CD4-positive, alpha-beta T cell treated with Interleukin-6 for 4 hours (primary cell): ENCODE data around the gene COL23A1.

ENCODE experiments used
- DNase-seq: peaks from one replicate; pipeline ENCODE4 v3.0.0-alpha.2; 2020; ENCODE audit warnings: mixed read lengths

The COL23A1 gene

DNA sequence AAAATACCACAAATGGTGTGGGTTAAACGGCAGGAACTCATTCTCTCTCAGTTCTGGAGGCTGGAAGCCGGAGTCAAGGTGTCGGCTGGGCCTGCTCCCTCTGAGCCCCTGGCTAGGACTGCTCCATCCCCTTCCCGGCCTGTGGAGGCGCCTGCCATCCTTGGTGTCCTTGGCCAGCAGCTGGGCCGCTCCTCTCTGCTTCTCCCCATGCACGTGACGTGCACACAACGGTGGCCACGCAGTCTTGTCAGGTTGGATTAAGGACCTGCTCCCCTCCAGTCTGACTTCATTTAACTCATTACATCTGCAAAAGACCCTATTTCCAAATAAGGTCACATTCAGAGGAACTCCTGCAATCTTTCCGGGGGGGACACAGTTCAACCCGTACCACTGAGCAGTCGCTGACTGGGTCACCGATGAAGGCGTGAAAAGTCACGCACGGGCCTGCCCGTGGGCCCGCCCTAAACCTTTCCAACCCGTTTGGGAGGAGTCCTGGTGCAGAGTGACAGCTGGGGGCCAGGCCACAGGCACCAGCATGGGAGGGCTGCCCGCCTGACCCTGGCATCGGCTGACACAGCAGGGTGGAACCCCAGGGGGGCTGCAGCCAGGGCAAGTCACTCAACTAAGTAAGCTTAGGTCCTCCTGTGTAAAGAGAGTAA lies 135.2 kb downstream of the COL23A1 start:
- no peak for DNase-seq

DNA sequence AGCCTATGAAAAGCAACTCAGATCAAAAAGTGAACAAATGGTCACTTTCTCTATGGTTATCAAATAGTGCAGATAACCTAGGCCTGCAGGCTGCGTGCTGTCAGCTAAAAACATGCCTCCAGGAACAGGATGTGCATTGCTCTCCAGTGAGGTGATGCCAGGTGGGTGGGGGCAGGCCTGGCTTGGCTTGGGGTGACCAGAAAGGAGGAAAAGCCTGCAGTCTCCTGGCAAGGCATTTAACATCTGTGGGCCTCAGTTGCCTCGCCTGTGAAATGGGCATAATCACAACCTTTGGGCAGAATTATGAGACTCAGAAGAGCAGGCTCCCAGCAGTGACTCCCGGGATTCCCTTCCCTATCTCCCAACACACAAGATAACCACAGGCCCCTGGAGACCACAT lies 135.9 kb downstream of the COL23A1 start:
- DNase-seq: no peak

- no peak for DNase-seq
Measured at GRCh38 chr5:178453224-178453623, 137.0 kb downstream of the COL23A1 start.

GRCh38 chr5:178450121-178451028 lies 139.8 kb downstream of the COL23A1 start:
- no peak for DNase-seq

- no peak for DNase-seq
Measured at GRCh38 chr5:178449163-178450070, 140.8 kb downstream of the COL23A1 start.

DNA sequence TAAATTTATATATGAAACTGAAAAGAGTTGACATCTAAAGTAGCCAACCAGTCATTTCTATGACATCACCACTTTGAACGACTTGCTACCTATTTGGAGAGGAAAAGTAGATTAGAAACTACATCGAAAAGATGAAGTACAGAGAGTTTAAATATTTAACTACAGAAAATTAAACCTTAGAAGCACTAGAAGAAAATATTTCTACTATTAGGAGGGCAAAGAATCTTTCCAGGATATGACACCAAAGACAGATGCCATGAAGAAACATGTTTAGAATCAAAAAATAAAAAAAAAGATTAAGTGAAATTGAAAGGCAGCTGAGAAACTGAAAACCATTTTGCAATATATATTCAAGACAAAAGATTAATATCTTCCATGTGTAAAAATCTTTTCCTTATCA lies 144.7 kb downstream of the COL23A1 start:
- no peak for DNase-seq

DNA sequence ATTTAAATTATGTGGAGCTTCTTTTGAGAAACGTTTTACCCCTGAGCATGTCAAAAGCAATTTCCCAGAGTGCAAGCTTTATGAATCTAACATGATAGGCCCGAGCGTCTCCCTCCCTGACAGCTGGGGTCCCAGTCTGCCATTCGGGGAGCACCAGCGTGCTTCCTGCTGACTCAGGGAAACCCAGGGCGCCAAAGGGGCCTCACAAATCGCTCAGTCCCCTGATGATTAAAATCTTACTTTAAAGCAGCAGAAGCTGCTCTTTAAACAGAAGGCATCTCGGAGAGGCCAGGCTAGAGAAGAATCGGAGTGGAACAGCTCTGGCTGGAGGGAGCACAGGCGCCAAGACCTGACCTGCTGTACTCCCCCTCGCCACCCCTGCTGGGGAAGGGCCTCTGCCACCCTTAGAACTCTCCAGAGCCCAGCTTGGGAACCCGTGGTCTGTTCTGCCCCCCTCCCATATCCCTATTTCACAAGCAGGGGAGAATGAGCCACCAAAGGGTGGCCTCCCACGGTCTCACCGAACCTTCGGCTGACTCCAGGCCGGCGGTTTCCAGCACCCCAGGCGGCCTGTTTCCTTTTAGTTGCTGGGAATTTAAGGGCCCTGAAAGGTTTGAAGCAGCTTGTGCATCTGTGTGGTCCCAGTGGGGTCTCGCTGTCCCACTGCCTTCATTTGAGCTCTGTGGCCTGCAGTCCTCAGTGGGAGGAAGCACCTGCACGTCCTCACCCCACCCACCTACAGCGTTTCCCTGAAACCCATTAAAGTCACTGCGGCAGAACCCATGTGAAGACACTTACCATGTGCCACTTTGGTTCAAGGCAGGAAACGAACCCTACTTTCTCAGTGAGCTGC lies 147.6 kb downstream of the COL23A1 start:
- no peak for DNase-seq

DNA sequence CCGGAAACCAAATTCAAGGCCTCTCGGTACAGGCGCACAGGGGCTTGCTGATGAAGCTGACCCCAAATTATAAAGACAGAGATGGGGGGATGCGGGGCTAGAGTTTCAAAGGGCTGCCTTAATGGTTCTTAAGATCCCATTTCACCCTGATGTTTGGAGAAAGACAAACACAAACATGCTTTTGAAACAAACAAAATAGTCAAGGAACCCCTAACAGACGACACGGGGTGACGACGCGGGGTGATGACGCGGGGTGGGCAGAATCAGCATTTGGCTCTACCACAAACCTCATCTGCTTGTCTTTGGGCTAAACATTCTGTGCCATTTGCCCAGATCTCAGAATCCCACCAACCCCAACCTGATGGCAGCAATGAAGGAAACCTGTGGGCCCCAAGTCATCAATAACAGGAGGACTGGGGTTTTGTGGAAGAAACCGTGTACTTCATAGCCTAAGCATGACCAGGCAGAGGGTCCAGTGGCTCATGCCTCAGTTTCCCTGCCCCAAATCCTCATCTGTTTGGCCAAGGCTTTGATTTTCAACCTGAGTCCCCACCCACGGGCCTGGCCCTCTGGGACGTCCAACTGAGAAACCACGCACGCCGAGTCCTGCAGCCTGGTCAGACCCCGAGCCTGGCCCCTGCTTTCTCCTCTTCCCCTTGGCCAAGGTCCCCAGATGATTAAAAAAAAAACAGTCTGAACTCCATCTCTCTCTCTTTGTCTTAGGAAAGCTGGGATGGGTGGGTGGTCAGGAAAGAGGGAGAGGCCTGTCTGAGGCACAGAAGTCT lies 148.5 kb downstream of the COL23A1 start:
- DNase-seq: no peak

DNA sequence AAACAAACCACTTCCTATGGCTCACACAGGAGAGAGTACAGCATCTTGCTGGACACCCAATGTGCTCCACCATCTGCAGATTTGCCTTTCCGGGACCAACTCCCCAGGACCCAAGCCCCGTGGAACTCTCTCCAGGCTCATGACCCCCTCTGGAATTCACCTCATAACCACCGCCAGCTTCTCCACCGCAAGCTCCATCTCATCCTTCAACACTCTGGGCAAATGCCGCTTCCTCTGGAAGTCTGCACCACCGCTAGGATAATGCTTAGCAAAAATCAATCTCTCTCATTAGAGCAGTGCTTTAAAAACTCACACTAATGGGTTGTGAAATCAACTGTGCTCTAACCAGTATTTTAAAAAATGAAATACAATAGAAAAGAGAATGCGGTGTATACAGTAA lies 150.0 kb downstream of the COL23A1 start:
- no peak for DNase-seq

DNA sequence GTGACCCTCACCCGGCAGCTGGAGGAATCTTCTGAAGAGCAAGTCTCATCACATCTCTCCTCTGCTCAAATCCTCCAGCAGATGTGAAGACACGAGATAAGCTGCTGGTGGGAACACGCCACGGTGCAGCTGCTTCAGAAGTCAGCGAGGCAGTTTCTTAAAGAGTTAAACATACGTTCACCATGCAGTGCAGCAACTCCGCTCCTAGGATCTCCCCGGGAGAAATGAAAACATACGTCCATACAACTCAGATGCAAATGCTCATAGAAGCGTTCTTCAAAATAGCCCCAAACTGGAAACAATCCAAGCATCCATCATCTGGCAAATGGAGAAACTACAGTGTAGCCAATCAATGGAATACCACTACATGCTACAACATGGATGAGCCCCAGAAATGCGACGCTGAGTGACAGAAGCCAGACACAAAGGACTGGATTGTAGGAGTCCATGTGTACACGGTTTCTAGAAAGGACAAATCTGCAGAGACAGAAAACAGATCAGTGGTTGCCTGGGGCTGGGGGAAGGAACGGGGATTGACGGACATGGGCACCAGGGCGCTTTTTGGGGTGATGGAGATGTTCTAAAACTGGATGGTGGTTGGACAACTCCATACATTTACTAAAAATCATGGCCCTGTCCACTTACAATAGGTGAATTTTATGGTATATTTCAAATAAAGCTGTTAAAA lies 150.6 kb downstream of the COL23A1 start:
- DNase-seq: no peak

GRCh38 chr5:178438796-178439195 lies 151.4 kb downstream of the COL23A1 start:
- DNase-seq: no peak

- DNase-seq: no peak
Measured at GRCh38 chr5:178437386-178438075, 152.7 kb downstream of the COL23A1 start.

DNA sequence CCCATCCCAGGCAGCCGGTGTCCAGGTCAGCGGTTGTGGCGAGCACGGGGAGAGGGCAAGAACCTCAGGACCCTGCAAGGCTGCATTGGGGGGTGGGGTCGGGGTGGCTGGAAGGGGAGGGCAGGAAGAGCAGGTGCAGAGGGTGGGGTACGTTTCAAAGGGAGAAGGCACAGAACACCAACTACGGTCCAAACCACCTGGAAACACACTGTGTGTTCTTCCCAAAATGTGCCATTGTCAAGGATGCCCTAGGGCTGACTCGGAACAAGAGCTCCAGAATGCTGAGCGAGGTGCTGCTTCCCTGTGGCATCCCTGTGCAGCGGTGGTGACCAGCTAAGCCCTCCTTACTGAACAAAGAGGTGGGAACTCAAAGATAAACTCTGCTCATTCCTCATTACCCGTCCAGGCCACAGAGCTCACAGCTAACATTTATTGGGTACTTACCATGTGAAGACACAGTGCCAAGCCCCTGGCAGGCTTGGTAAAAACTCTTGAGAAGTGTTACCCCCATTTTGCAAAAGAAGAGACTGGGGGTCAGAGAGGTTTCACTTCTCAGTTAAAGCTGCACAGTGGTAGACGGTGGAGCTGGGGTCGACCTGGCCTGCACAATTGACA lies 153.8 kb downstream of the COL23A1 start:
- no peak for DNase-seq

DNA sequence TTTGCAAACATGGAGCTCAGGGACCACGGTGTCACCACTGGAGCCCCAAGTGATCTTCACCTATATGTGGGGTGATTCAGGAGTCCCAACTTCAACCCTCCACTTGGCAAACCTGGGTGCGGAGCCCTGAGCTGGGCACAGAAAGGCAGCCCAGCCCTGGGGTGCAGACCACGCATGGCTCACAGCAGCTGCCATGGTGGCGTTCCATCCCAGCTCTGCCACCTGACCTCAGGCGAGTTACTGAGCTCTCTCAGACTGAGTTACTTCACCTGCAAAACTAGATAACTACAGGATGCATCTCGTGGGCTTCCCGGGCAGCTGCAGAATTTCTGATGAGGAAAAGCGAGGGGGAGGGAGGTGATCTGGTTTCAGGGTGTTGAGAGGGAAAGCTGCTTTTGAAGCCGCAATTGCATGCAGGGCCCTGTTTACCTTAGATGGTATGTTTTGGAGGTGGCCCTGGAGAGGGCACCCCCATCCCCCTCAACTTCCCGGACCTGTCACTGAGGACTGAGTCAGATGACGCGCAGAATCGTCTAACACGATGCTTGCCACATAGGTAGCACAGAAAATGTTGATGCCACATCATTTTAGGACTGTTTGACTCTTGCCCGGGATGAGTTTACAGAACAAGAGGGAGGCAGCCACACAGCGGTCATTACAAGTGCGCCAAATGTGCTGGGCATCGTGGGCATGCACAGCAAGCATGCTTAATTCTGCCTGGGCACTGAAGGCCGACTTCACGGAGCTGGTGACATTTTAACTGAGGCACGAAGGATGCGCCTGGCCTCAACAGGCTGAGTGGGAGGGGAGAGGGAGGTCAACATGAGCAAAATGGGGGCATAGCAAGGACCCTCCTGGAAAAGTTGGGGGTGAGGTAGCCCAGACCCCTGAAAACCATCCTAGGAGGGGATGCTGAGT lies 154.6 kb downstream of the COL23A1 start:
- DNase-seq: no peak

DNA sequence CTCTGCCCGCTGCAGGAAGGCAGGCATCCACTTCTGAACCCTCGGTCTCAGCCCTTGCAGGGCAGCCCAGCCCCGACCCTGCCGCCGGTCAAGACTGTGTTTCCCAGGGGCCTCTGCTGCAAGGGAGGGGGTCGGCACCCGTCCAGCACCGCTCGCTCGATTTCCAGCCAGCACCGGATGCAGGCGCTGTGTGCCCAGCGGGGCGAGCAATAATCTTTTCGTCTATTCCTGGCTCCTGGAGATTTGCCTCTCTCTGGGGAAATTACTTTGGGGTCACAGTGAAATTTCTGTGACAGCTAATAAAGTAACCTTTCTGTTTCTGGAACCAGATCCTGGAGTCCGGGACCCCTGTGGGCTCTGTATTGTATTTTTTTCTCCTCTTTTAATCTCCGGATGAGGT lies 155.3 kb downstream of the COL23A1 start:
- no peak for DNase-seq

GRCh38 chr5:178434016-178434761 lies 156.0 kb downstream of the COL23A1 start:
- DNase-seq: no peak

DNA sequence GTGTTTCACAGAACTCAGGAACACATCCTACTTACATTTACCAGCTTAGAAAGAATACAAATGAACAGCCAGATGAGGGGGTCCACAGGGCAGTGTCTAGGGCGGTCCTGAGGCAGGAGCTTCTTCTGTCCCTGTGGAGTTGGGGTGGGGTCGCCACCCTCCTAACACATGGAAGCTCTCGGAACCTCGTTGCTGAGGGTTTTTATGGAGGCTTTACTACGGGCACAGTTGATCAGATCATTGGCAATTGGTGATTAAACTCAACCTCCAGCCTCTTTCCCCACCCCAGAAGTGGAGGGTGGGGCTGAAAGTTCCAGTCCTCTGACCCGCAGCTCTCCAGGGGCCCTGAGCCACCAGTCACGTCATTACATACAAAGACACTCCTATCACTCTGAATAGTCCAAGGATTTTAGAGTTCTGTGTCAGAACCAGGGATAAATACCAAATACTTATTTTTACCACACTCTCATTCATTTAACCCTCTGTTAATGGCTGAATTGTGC lies 156.9 kb downstream of the COL23A1 start:
- no peak for DNase-seq
